Hepatocyte (in vitro differentiated cells): ENCODE results near the gene CFAP65. TPM values are rescaled to one million over a fixed set of nuclear protein-coding genes. Genes with fewer than 3 reads are reported as not detected.

Experiments used
- DNase-seq: peaks from one replicate; pipeline ENCODE4 v3.0.0-alpha.2; 2016; ENCODE audit warnings: low spot score
- H2AFZ ChIP-seq: fragments of 200-600 bp; sonication (generic); 2 replicates; pipeline ENCODE4 v1.6.0; 2016; ENCODE audit warnings: antibody characterized with exemption, mild to moderate bottlenecking
- H3K27ac ChIP-seq: fragments of 200-600 bp; sonication (generic); 2 replicates; pipeline ENCODE4 v1.5.1; 2016; ENCODE audit warnings: mild to moderate bottlenecking
- H3K27me3 ChIP-seq: fragments of 200-600 bp; sonication (generic); 2 replicates; pipeline ENCODE4 v1.6.1; 2016
- H3K36me3 ChIP-seq: fragments of 200-600 bp; sonication (generic); replicated peaks from 2 replicates; pipeline ENCODE4 v1.5.1; 2016; ENCODE audit warnings: low read depth; ENCODE audit not compliant: insufficient read depth
- H3K4me1 ChIP-seq: fragments of 200-600 bp; sonication (generic); 2 replicates; pipeline ENCODE4 v1.5.1; 2016; ENCODE audit warnings: mild to moderate bottlenecking, moderate library complexity; ENCODE audit not compliant: insufficient read depth
- H3K4me2 ChIP-seq: fragments of 200-600 bp; sonication (generic); 2 replicates; pipeline ENCODE4 v1.6.0; 2016
- H3K4me3 ChIP-seq: fragments of 200-600 bp; sonication (generic); 2 replicates; pipeline ENCODE4 v1.5.1; 2016; ENCODE audit warnings: mild to moderate bottlenecking
- H3K79me2 ChIP-seq: fragments of 200-600 bp; sonication (generic); 2 replicates; pipeline ENCODE4 v1.6.0; 2017; ENCODE audit warnings: mild to moderate bottlenecking
- H3K9me2 ChIP-seq: fragments of 200-600 bp; sonication (generic); replicated peaks from 2 replicates; pipeline ENCODE4 v1.6.0; 2017; ENCODE audit warnings: mild to moderate bottlenecking; ENCODE audit not compliant: insufficient read depth
- H3K9me3 ChIP-seq: fragments of 200-600 bp; sonication (generic); 2 replicates; pipeline ENCODE4 v1.5.1; 2016; ENCODE audit warnings: low read depth, mild to moderate bottlenecking
- H4K20me1 ChIP-seq: fragments of 200-600 bp; sonication (generic); 2 replicates; pipeline ENCODE4 v1.6.0; 2016; ENCODE audit warnings: mild to moderate bottlenecking; ENCODE audit not compliant: insufficient read depth, poor library complexity, severe bottlenecking
- EZH2 ChIP-seq: fragments of 200-600 bp; sonication (generic); IDR thresholded peaks from 2 replicates; pipeline ENCODE4 v1.6.1; 2016; ENCODE audit warnings: antibody characterized with exemption, mild to moderate bottlenecking, borderline replicate concordance
- EZH2phosphoT487 ChIP-seq: fragments of 200-600 bp; sonication (generic); IDR thresholded peaks from one replicate; pipeline ENCODE4 v1.6.1; 2018; ENCODE audit warnings: antibody characterized with exemption, mild to moderate bottlenecking, low read depth, moderate library complexity; ENCODE audit not compliant: unreplicated experiment, severe bottlenecking
- WGBS: methylation state at CpG from one replicate; pipeline ENCODE4 v1.1.6; 2016; ENCODE audit warnings: low lambda C conversion rate; ENCODE audit errors: missing lambda C conversion rate; 5-methylcytosine and 5-hydroxymethylcytosine counted together
- polyA plus RNA-seq: library from polyadenylated mRNA; unstranded; fragments of >200 nt; fragmentation: Nextera tagmentation; extraction: Ambion mirVana; gene quantifications from 2 replicates; pipeline ENCODE4 v1.2.1, GENCODE V29; 2016
- total RNA-seq: library from RNA; depleted of rRNA; stranded (reverse); fragments of >200 nt; gene quantifications from 2 replicates; pipeline ENCODE4 v1.2.3, GENCODE V29; 2014
- TF ChIP-seq, protein P1 (sequence below): fragments of 200-600 bp; sonication (generic); IDR thresholded peaks from 2 replicates; pipeline ENCODE4 v1.5.1; 2016; ENCODE audit warnings: antibody characterized with exemption, mild to moderate bottlenecking; ENCODE audit not compliant: poor library complexity

CFAP65 gene
- total and polyA plus RNA-seq, 2 experiments from 2014 or later = 0.03 to 0.05 TPM

DNA sequence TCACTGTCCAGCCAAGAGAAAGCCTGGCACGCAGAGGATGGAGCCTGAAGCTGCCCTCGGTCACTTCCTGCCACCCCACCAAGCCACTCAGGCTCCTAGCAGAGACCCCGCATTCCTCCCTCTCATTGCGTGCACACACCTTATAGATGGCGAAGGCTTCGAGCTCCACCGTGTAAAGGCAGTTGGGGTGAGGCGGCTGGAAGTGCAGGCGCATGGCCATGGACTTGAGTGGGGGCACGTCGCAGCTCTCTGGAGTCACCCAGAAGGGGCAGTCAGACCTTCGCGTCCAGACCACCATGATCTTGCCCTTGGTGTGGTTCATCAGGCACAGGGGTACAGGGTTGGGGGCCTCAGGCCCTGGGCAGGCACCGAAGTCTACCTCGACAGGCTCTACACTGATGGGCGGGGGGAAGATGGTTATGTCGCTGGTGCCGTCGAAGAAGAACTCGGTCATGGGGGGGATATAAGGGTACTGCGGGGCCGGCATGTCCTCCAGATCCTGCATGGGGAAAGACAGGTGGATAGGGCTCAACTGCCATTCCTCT lies 13.7 kb downstream of the CFAP65 start:
- no peaks in the 10 kb centered on the region for H3K36me3 ChIP-seq
- no peak for DNase-seq
- no peak overlapping the region for H3K27ac ChIP-seq
- no peaks in the 10 kb centered on the region for H3K9me3 ChIP-seq
- no peak overlapping the region for H3K4me3 ChIP-seq
- H3K27me3 ChIP-seq = peaks cover 3% of the 10 kb centered on the region
- no peak overlapping the region for H3K4me2 ChIP-seq
- H3K4me1 ChIP-seq = no peaks in the 10 kb centered on the region
- H4K20me1 ChIP-seq = no peaks in the 10 kb centered on the region
- no peak overlapping the region for H2AFZ ChIP-seq
- 91% methylated on average over 21 of the region's 22 CpGs for WGBS
- TF ChIP-seq EZH2phosphoT487 = no peak
- TF ChIP-seq, protein P1, sequence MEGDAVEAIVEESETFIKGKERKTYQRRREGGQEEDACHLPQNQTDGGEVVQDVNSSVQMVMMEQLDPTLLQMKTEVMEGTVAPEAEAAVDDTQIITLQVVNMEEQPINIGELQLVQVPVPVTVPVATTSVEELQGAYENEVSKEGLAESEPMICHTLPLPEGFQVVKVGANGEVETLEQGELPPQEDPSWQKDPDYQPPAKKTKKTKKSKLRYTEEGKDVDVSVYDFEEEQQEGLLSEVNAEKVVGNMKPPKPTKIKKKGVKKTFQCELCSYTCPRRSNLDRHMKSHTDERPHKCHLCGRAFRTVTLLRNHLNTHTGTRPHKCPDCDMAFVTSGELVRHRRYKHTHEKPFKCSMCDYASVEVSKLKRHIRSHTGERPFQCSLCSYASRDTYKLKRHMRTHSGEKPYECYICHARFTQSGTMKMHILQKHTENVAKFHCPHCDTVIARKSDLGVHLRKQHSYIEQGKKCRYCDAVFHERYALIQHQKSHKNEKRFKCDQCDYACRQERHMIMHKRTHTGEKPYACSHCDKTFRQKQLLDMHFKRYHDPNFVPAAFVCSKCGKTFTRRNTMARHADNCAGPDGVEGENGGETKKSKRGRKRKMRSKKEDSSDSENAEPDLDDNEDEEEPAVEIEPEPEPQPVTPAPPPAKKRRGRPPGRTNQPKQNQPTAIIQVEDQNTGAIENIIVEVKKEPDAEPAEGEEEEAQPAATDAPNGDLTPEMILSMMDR = no peak
- TF ChIP-seq EZH2 = no peak
- H3K9me2 ChIP-seq = no peaks in the 10 kb centered on the region
- H3K79me2 ChIP-seq = no peaks in the 10 kb centered on the region

DNA sequence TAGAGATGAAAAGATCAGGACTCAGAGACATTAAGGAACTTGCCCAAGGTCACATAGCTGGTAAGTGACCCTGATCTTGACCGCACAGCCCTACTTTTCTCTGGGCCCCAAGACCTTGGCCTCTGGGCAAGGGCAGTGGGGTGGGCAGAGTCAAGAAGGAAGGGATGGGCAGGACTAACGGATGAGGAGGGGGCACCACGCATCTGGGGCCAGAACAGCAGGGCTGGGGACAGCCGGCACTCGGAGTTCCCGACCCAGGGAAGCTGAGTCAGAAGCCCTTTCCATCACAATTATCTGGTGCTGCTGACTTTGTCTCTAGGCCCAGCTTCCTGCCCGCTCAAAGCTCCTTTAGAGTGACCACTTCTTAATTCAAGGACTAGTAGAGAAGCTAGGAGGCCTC lies 14.4 kb downstream of the CFAP65 start:
- WGBS = 83% methylated on average over 7 of the region's 7 CpGs
- Histone ChIP-seq H3K4me1 (no peaks in the 10 kb centered on the region), H3K27ac (no peak overlapping the region), H3K27me3 (no peaks in the 10 kb centered on the region), H2AFZ (no peak overlapping the region), H3K36me3 (no peaks in the 10 kb centered on the region), H3K79me2 (no peaks in the 10 kb centered on the region), H4K20me1 (no peaks in the 10 kb centered on the region), H3K9me2 (no peaks in the 10 kb centered on the region), H3K4me3 (no peak overlapping the region), H3K9me3 (no peaks in the 10 kb centered on the region), H3K4me2 (no peak overlapping the region)
- DNase-seq = no peak
- no peak for TF ChIP-seq EZH2
- TF ChIP-seq, protein P1 = no peak
- no peak for TF ChIP-seq EZH2phosphoT487

DNA sequence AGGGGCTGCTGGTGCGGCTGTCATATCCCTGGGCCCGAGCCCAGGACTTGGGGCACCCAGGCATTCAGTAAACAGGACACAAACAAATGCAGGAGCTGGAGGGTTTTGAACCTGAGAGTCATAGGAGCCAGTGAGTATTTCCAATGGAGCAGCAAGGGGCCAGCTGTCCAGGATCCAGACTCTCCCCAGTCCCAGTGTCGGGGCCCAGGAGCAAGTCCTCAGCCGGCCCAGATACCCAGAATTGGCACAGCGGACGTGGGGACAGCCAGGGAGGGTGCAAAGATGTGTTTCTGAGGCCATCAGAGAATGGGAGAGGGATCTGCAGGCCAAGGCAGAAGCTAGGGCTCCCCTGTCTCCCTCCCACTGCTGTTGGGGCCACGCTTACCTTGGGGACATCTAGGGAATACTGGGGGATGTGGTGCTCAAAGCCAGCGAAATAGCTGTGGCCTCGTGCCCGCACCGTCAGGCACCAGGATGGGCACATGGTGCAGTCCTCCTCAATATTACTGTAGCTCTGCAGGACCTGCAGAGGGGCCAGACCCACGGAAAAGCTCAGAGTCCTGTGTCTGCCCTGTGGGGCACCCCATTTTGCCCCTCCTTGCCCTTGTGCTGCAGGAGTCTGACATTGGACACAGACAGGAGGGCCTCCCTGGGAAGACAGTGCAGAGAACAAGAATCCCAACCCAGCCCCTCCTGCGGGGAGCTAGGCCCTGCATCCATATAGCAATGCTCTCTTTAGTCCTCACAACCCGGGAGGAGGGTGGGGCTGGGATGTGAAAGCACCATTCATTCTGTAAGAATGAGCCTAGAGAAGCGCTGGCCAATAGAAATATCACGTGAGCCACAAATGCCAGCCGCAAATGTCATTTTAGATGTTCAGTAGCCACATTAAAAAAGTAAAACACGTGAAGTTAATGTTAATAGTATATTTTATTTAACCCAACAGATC lies 15.4 kb downstream of the CFAP65 start:
- H3K79me2 ChIP-seq = no peaks in the 10 kb centered on the region
- no peaks in the 10 kb centered on the region for H3K27me3 ChIP-seq
- no peaks in the 10 kb centered on the region for H3K9me3 ChIP-seq
- WGBS = 88% methylated on average over 18 of the region's 18 CpGs
- no peak overlapping the region for H3K4me3 ChIP-seq
- H2AFZ ChIP-seq = no peak overlapping the region
- H4K20me1 ChIP-seq = no peaks in the 10 kb centered on the region
- H3K36me3 ChIP-seq = no peaks in the 10 kb centered on the region
- H3K4me1 ChIP-seq = no peaks in the 10 kb centered on the region
- no peak overlapping the region for H3K27ac ChIP-seq
- no peaks in the 10 kb centered on the region for H3K9me2 ChIP-seq
- DNase-seq = no peak
- no peak overlapping the region for H3K4me2 ChIP-seq
- no peak for TF ChIP-seq EZH2
- TF ChIP-seq EZH2phosphoT487 = no peak
- TF ChIP-seq, protein P1 = no peak
